Activated gamma-delta T cell treated with anti-CD3 and anti-CD28 coated beads, Interleukin-2, amount 50 U/mL, for 16 hours (primary cell): ENCODE results near the gene RNLS.

Experiments
- DNase-seq: peaks from one replicate; pipeline ENCODE4 v3.0.0-alpha.2; 2020; ENCODE audit warnings: low read depth

RNLS gene

DNA sequence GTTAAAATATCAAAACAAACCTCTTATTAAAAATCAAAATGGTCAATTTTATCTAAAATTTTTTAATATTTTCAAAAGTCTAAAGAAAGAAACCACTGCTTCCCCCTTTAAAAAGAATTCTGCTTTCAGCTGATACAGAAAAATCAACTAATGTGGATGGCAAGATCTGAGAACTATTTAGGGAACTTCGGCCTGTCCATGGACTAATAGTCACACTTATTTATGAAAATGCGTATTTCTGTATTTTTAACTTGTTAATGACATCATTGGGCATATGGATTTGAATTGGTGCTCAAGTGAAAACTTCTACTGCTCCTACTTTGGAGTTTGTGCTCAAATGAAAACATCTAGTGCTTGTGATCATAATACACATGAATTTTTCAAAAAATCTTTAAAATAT lies 31.9 kb downstream of the RNLS start:
- DNase-seq, result no peak

DNA sequence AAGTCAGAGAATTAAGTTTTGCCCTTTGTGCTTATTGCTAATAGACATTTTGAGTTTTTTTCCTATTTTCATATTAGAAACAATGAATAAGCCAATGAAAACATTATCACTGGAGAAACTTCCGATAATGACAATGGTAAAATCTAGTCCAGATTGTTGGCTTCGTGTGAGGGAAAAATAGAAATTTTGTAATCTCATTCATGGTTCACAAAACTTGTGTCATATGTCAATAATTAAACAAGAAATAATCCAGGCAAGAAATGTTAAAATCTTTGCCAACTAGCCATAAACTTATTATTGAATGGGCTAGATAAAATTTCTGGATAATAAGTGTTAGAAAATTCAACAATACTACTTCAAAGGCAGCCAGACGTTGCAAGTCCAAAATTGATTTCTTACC lies 36.6 kb downstream of the RNLS start:
- DNase-seq, result no peak

DNA sequence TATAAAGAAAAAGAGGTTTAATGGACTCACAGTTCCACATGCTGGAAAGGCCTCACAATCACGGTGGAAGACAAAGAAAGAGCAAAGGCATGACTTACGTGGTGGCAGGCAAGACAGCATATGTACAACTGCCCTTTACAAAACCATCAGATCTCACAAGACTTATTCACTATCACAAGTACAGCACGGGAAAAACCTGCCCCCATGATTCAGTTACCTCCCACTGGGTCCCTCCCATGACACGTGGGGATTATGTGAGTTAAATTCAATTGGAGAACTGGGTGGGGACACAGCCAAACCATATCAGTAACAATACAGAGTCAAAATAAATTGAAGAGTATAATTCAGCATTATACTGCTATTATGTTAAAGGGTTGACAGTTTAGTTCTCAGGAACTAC lies 37.8 kb downstream of the RNLS start:
- no peak for DNase-seq

DNA sequence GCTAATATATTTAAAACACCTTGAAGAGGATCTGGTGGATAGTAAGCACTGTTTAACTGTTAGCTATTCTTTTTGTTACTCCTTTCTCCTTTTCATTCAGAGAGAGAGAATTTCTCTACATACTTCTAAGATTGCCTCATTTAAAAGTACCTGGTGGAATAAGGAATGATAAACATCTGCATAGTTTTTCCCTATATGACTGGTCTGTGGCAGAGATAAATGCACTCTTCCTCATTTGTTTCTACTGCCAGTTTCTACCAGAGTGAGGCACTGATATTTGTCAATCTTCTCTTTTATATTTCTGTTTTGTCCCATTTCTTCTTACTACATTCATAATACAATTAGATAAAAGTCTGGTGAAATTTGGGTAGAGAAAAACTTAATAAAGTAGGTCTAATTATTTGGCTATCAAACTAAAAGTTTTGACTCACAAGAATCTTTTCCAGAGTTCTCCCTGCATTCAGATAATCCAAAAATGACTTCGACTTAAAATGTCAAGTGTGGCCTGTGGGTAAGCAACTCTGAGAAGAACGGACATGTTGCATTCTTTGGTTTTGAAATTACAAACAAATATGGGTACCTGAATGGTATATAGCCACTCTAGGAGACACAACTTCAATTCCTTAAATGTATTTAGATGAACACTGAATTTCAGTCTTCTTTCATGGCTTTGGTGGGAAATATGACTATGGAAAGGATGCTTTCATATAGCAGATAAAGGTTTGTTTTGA lies 38.8 kb downstream of the RNLS start:
- no peak for DNase-seq

DNA sequence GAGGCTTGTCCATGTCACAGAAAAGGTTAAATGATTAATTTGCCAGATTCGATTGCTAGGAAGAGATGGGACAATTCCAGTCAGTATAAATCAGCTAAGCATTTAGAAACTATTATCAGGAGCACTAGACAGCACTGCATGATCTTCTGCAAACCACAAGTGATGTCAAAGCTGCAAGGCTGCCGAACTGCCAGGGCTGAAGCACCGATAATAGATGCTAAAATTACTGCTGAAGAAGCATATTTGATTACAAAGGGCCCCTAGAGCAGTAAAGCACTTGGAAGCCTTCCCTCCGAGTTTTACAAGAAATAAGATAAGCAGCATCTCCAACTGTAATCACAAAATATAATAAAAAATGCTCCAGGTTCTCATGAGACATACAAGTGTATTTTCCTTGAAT lies 40.6 kb downstream of the RNLS start:
- no peak for DNase-seq

DNA sequence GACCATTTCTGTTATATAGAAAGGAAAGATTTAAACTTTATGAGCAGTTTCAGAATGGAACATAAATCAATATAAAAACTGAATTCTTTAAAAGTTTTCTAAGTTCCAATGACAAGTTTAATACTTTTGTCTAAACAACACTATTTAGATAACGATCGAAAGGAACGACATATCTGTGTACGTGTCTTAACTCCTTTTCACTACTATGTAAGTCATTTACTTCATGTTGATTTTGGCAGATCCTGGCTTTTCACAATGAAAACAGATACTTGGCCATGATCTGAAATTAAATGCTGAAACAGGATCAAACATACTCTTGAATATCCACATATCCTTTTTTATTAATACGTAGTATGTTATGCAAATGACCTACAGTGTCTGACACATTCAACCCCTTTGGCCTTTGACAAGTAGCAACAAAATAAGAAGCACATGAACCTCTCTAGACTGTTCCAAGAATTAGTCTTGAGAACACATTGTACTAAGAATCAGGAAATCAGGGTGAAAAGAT lies 41.9 kb downstream of the RNLS start:
- DNase-seq, result no peak

DNA sequence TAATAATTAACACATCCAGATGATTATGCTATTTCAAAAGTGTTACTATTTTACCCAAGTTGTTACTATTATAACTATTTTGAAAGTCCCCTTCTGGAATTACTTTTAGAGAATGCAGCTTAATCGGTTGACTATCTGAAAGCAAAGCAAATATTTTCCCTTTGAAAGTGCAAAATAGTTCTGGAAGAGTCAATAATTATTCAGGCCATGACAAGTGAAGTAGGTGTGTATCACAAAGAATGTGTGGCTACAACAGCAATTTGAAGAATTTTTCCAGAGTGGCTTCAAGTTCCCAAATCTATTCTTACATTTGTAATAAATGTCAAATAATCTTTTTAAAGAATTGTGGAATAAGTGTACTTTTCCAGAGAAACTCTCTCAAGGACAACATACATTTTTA lies 42.8 kb downstream of the RNLS start:
- no peak for DNase-seq

DNA sequence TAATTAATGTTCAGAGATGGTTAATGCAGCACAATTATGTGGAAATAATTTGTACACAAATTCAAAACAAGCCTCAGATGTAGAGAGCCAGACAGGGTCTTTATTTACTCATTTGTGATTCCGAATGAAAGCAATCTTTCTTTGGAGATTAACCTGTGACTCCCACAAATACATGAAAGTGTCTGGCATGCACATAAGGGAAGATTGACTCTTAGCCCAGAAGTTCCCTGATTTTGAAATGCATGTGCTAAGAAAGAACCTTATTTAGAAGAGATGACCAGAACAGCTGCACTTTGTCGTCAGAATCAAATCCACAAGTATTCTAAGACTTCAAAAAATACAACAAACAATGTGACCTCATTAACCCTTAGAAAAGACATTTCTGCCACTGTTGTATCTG lies 45.1 kb downstream of the RNLS start:
- DNase-seq, result no peak

DNA sequence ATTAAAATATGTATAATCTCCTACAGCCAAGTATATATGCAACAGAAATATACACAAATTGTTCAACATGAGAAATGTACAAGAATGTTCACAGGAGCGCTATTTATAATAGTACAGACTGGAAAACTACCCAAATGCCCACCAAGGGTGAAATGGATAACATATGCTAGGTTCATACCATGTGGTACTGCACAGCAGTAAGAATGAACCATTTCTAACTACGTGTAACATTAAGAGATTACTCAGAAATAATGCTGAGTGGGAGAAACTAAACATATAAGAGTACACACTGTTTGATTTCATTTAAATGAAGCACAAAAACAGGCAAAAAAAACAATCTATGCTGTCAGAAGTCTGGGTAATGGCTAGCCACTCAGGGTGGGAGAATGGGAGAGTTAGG lies 45.8 kb downstream of the RNLS start:
- DNase-seq, result no peak

DNA sequence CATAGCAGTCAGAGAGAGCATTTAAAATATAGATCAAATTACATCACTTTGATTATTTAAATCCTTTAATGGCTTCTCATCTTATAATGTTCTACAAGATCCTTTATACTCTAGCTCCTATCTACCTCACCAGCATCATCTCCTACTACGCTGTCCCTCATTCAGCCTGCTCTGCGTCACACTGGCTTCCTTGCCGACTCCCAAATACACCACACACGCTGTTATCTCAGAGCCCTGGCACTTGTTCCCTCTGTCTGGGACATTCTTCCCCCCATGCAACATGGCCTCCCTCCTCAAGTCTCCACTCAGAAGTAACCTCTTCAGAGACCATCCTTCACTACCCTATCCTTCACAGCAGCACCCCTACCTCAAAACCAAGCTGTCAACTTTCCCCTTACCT lies 46.7 kb downstream of the RNLS start:
- DNase-seq, result no peak

DNA sequence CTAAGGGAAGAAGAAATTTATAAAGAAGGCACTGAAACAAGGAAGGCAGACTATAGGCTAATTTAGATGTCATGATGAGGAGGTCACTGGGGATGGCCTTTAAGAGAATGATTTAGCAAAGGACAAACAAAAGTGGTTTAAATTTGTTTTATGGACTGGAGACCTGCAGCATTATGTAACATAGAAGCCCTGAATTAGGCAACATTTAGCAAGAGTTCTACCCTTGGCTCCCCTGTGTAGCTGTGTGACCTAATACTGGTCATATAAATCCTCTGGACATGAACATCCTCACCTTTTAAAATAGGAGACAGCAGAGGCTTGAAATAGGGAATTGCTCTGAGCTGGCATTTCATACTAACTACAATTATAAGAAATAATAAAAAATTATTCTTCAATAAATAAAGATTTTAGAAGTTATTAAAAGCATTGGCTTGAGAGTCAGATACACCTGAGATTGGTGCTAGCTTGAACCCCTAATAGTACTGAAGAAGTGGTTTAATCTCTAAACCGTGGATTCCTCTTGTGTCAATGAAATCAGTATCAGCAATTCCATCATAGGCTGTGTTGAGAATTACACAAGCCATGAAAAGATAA lies 48.9 kb downstream of the RNLS start:
- DNase-seq, result no peak

DNA sequence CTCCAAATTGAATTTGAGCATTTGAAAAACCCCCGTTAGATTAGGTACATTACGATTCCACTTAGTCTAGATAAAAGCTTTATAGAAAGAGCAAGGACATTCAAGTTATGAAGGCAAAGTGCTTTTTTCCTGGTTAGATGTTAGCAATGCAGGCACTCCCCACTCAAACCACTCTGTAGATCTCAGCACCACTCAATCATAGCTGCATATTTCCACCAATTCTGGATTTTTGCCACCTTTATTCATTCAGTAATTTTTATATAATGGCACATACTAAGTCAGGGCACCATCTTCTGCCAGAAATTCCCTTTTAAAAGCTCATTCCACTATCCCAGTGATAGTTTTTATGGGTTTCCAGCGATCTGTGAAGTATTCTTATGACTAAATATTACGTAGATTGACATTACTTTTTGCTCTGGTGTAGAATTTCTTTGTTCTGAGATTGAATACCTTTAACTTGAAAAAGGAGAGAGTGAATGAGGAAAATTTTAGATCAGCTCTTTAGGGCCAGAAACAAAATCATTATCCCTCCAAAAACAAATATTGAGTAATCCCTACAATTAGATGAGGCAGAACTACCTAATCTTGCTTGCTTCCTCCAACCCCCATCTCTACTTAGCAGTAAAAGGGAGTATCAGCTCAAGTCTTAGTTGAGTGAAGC lies 51.6 kb downstream of the RNLS start:
- DNase-seq, result no peak

DNA sequence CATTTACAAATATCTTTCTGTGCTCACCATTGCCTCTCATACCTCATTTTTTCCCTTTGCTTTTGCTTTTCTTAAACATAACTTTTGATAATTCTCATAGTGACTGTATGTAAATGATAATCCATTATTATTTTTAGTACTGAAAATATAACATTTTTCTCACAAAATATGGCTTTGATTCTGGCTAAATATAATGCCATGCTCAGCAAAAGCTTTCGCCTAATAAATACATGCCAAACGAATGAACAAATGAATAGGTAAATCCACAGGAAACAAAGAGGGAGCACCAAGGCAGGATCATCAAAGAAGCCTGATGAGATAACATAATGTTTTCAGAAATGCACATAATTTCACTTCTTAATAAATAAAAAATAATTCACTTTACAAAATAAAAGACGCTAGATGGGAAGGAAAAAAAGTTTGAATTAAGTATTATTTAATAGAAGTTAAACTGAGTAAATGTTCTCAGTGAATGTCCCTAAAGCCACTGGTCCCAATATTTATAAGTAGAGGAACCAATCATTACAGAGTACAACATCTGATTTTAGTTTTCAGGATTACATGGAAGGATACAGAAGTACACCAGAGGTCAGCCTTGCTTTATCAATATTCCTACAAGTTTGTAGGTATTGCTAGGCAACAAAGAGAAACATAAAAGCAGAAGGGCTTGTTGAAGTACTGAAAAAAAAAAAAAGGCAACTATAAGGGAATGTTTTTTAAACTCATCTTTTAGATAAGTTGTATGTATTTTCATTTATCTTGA lies 52.3 kb downstream of the RNLS start:
- DNase-seq, result no peak

DNA sequence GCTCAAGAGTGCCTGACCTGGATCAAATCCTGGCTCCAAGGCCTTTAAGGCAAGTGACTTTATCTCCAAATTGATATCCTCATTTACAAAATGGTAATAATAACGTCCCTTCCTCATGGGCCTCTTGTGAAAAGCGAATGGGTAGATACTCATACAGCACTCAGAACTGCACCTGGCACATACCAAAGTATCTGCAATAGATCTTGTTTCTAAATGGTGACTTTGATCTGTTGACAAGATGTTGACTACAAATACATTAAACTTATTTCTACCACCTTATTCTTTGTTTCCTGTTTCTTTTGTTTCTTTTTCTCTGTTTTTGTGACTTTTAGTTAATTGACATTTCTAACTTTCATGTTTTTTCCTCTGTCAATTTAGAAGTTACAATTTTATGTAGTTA lies 53.0 kb downstream of the RNLS start:
- DNase-seq, result no peak

DNA sequence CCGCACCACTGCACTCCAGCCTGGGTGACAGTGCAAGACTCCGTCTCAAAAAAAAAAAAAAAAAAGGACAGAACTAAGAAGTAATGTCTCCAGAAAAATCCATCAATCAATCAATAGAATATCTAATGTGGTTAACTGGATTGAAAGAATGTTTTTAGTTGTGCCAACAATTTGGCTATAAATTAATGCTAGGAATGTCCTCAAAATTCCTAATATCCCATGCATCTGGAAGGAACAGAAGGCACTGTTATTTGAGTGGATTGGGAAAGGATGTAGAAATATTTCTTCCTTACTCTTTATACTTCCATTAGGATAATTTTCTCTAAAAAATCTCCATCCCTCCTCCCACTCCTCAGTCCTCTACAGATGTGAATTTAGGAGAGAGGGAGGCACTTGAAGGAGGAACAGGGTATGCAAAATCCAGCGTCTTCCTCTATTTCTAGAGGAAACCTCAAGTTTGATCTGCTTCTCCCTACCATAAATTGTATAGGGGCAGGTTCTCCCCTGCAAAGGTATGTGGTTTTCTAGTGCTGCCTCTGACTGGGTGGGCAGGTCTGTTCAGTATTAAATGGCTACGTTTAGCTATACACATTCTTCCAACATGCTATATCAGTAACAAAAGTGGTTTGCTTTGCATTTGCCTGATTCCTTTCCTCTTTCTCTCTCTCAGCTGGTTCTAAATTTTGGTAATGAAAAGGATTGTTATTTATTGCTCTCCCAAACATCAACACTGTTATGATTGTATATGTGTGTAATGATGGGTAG lies 54.1 kb downstream of the RNLS start:
- no peak for DNase-seq

DNA sequence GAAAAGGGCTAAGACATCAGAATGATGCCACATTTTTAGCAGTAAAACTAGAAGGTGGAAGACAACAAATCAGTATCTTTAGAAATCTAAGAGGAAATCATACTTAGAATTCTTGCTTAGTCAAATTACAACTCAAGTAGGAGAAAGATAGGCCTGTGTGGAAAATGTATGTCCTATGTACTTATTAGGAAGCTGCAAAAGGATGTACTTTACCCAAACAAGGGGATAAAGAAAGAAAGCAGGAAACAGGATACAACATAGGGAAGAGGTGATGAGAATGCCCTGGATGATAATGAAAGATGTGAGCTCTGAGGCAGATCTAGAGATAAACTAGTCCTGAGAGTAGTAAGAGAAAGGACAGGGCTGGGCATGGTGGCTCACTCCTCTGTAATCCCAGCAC lies 54.9 kb downstream of the RNLS start:
- no peak for DNase-seq

DNA sequence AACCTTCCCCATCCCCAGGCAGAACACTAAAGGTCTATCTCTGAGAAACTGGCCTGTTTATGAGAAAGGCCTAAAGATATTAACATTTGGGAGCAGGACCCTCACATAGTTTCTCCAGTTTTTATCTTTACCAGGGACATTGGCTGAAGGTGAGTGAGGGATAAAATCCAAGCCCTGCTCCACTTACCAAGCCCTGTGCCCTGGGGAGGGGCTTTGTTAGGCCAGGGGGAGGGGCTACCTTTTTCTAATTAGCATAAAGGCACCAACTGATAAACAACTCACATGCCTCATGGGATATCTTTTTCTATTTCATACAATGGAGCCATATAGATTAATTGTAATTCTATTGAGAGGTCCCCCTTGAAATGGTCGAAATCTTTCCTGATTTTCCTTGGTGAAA lies 55.9 kb downstream of the RNLS start:
- no peak for DNase-seq

DNA sequence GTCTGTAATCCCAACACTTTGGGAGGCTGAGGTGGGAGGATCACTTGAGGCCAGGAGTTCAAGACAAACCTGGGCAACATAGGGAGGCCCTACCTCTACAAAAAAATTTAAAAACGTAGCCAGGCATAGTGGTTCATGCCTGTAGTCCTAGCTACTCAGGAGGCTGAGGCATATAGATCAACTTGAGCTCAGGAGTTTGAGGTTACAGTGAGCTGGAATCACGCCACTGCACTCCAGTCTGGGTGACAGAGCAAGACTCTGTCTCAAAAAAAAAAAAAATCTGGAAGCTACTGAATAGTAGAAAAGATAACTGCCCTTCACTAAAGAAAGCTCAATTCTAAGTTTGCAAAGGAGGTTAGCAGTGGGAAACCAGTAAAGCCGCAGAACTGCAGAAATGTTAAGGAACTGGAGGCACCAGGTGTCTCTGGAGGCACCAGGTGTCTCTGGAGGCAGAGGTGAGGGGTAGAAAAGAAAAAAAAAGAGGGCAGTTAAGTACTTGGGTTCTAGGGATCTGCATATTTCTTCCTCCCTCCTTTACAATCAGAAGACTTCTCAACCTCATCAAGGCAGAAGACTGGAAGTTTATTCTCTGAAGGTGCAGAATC lies 56.5 kb downstream of the RNLS start:
- DNase-seq, result no peak

DNA sequence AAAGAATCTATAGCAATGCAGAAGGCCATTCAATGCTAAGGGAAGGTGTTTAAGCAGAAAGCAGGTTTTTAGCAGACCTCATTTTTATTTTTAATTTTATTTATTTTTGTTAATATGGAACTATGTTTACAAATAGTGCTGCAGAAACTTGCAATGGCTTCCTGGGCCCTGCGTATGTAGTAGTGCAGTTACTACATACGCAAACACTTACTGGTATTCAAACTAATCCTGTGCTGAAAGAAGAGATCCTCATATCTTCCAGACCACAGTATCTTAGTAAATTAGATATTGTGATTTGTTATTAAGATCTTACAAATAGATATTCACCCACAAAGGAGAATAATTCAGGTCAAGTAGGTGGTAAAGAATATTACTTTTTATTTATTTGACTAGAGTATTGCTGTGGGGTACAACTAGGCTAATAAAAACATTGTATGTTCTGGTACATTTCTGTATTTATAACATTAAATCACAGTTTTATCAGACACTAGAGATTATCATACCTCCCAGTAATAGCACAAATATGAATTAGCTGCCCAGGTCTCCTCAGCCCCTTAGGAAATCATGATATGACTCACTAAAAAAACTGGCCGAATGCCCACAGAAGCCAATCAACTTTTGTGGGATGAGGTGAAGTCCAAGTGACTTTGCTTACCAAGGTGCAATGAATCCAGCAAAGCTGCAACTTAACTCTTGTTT lies 57.6 kb downstream of the RNLS start:
- DNase-seq, result no peak

DNA sequence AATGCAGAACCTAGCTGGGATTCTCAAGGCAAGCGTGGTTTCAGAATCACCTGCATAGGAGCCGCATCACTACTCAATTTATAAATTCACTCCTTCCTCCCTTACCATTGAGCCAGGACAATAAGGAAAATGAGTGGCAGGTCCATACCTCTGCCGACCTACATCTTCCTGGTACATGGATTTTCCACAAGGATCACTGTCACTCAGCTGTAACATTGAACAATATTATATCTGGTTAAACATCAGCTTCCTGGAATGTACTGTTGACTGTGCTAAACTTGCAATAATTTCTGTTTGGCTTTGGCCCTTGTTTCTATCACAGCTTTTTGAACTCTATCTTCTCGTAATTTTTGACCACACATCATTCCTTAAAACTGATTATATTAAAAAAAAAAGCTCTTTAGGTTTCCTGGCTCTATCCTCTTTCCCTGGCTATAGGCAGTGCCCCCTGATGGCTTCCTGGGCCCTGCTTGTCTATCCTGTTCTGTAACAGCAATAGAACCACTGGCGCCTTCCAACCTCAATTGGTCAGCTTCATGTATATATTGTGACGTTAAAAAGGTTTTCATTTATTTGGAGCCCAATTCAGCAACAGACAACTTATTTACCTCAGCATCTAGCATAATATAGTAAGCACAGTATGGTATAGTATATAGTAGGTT lies 59.2 kb downstream of the RNLS start:
- DNase-seq, result no peak
